Measurements from ENCODE around the gene CARF. TPM values are rescaled to one million over a fixed set of nuclear protein-coding genes. Genes with fewer than 3 reads are reported as not detected.
A peak's percentile ranks its signal among the peaks of the same experiment; 100 is the strongest.

CARF gene
- total and polyA plus RNA-seq, 2 of the 13 experiments (the other 11 are each of a cell fraction or from before 2014, with no cell fraction given): 3.0 to 5.4 TPM

DNA sequence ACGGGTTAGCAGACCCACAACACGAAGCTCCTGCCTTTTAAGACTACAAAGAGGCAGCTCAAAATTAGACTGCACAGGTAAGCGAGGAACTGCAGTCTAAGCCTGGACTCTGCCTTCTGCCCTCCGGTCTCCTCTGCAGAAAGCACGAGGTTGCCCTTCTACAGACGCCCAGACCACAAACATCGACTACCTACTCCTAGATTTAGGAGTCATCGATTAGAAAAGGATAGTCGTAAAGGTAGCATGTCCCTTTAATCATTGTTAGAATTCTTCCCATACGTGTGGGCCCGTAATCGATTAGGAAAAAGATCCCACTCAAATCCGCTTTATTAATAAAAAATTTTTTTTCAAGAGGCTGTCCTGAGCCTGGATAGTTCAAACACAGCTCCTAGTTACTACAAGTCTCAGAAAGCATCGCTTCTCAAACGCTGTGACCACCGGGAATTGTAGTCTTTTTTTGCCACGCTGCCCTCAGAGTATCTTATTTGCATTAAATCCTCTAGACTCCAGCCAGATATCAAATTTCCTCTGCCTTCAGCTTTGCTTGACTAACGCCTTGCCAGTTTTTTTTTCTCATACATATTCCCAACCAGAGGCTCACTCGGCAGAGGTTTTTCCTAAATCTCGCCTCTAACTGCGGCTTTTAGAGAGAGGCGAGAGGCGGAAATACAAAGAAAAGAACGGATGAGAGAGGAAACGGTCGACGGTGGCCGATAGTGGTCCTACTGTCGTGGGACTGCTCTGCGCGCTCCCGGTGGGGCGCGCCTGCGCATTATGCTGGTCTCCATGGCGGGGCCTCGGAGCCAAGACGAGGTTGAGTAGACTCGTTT lies at the start of gene CARF, which contains the start of gene WDR12 (continued):
- TF ChIP-seq MTF2 (CRISPR knock-in tag; IDR thresholded peaks at IDR 0.05; ENCODE audit: borderline replicate concordance) (no peak), ZFP1 (CRISPR knock-in tag; IDR thresholded peaks at IDR 0.05) (0 out of 2 replicates have a peak, but pooled peaks have one; percentile 13), ZSCAN22 (CRISPR knock-in tag; IDR thresholded peaks at IDR 0.05) (peak; percentile 26; the same call in 1 of the 2 replicates), ZNF549 (CRISPR knock-in tag; IDR thresholded peaks at IDR 0.05) (no peak), FOXP1 (IDR thresholded peaks at IDR 0.05) (no peak), FOXP1 (CRISPR knock-in tag; IDR thresholded peaks at IDR 0.05) (no peak), ZC3H13 (CRISPR knock-in tag; IDR thresholded peaks at IDR 0.05) (no peak), RBAK (CRISPR knock-in tag; IDR thresholded peaks at IDR 0.05) (no peak)
- TF ChIP-seq, protein P1, sequence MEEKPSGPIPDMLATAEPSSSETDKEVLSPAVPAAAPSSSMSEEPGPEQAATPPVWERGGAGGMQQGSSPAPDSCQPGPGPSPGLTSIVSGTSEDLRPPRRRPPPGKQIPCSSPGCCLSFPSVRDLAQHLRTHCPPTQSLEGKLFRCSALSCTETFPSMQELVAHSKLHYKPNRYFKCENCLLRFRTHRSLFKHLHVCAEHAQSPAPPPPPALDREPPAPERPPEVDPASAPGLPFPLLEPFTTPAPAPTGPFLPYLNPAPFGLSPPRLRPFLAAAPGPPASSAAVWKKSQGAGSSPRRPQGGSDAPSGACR (CRISPR knock-in tag; IDR thresholded peaks at IDR 0.05): no peak
- TF ChIP-seq, protein P2, sequence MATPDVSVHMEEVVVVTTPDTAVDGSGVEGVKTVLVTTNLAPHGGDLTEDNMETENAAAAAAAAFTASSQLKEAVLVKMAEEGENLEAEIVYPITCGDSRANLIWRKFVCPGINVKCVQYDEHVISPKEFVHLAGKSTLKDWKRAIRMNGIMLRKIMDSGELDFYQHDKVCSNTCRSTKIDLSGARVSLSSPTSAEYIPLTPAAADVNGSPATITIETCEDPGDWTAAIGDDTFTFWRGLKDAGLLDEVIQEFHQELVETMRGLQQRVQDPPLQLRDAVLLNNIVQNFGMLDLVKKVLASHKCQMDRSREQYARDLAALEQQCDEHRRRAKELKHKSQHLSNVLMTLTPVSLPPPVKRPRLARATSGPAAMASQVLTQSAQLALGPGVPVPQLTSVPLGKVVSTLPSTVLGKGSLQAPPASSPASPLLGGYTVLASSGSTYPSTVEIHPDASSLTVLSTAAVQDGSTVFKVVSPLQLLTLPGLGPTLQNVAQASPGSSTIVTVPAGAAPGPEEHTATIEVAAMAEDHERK (CRISPR knock-in tag; IDR thresholded peaks at IDR 0.05; ENCODE audit: low read depth): no peak; the same call in 1 of the 2 replicates
- TF ChIP-seq, protein P3, sequence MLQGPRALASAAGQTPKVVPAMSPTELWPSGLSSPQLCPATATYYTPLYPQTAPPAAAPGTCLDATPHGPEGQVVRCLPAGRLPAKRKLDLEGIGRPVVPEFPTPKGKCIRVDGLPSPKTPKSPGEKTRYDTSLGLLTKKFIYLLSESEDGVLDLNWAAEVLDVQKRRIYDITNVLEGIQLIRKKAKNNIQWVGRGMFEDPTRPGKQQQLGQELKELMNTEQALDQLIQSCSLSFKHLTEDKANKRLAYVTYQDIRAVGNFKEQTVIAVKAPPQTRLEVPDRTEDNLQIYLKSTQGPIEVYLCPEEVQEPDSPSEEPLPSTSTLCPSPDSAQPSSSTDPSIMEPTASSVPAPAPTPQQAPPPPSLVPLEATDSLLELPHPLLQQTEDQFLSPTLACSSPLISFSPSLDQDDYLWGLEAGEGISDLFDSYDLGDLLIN (CRISPR knock-in tag; IDR thresholded peaks at IDR 0.05; ENCODE audit: borderline replicate concordance): no peak
- TF ChIP-seq, protein P4, sequence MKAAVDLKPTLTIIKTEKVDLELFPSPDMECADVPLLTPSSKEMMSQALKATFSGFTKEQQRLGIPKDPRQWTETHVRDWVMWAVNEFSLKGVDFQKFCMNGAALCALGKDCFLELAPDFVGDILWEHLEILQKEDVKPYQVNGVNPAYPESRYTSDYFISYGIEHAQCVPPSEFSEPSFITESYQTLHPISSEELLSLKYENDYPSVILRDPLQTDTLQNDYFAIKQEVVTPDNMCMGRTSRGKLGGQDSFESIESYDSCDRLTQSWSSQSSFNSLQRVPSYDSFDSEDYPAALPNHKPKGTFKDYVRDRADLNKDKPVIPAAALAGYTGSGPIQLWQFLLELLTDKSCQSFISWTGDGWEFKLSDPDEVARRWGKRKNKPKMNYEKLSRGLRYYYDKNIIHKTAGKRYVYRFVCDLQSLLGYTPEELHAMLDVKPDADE (CRISPR knock-in tag; IDR thresholded peaks at IDR 0.05): no peak
- TF ChIP-seq, protein P5, sequence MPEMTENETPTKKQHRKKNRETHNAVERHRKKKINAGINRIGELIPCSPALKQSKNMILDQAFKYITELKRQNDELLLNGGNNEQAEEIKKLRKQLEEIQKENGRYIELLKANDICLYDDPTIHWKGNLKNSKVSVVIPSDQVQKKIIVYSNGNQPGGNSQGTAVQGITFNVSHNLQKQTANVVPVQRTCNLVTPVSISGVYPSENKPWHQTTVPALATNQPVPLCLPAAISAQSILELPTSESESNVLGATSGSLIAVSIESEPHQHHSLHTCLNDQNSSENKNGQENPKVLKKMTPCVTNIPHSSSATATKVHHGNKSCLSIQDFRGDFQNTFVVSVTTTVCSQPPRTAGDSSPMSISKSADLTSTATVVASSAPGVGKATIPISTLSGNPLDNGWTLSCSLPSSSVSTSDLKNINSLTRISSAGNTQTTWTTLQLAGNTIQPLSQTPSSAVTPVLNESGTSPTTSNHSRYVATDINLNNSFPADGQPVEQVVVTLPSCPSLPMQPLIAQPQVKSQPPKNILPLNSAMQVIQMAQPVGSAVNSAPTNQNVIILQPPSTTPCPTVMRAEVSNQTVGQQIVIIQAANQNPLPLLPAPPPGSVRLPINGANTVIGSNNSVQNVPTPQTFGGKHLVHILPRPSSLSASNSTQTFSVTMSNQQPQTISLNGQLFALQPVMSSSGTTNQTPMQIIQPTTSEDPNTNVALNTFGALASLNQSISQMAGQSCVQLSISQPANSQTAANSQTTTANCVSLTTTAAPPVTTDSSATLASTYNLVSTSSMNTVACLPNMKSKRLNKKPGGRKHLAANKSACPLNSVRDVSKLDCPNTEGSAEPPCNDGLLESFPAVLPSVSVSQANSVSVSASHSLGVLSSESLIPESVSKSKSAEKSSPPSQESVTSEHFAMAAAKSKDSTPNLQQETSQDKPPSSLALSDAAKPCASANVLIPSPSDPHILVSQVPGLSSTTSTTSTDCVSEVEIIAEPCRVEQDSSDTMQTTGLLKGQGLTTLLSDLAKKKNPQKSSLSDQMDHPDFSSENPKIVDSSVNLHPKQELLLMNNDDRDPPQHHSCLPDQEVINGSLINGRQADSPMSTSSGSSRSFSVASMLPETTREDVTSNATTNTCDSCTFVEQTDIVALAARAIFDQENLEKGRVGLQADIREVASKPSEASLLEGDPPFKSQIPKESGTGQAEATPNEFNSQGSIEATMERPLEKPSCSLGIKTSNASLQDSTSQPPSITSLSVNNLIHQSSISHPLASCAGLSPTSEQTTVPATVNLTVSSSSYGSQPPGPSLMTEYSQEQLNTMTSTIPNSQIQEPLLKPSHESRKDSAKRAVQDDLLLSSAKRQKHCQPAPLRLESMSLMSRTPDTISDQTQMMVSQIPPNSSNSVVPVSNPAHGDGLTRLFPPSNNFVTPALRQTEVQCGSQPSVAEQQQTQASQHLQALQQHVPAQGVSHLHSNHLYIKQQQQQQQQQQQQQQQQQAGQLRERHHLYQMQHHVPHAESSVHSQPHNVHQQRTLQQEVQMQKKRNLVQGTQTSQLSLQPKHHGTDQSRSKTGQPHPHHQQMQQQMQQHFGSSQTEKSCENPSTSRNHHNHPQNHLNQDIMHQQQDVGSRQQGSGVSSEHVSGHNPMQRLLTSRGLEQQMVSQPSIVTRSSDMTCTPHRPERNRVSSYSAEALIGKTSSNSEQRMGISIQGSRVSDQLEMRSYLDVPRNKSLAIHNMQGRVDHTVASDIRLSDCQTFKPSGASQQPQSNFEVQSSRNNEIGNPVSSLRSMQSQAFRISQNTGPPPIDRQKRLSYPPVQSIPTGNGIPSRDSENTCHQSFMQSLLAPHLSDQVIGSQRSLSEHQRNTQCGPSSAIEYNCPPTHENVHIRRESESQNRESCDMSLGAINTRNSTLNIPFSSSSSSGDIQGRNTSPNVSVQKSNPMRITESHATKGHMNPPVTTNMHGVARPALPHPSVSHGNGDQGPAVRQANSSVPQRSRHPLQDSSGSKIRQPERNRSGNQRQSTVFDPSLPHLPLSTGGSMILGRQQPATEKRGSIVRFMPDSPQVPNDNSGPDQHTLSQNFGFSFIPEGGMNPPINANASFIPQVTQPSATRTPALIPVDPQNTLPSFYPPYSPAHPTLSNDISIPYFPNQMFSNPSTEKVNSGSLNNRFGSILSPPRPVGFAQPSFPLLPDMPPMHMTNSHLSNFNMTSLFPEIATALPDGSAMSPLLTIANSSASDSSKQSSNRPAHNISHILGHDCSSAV (CRISPR knock-in tag; IDR thresholded peaks at IDR 0.05; ENCODE audit: borderline replicate concordance): no peak

All from HepG2 (cell line).